Upper lobe of left lung (tissue), 4 donors: ENCODE results near the gene MYCBPAP.

Experiments
- EP300 ChIP-seq, 4 donors: sonication (generic); formaldehyde crosslinking; IDR thresholded peaks; one replicate each; pipeline ENCODE4 v1.5.1; 2017; ENCODE audit warnings: antibody characterized with exemption in 4 of 4, control low read depth in 2 of 4
- POLR2A ChIP-seq, 4 donors: fragments of 450-650 bp; IDR thresholded peaks; one replicate each; pipeline ENCODE4 v1.5.1; 2016 to 2017; ENCODE audit warnings: antibody characterized with exemption in 4 of 4, mild to moderate bottlenecking in 2 of 4
- POLR2AphosphoS5 ChIP-seq, 2 donors: sonication (generic); formaldehyde crosslinking; IDR thresholded peaks; one replicate each; pipeline ENCODE4 v1.5.1; 2017; ENCODE audit warnings: antibody characterized with exemption in 2 of 2
- TF ChIP-seq, protein P1 (sequence below), 6 experiments: fragments of 450-650 bp in 4 of 6; fragments of 200-600 bp in 2 of 6; sonication (generic) in 2 of 6; IDR thresholded peaks; one replicate each; pipeline ENCODE4 v1.5.1; 2016 to 2019; ENCODE audit warnings: antibody characterized with exemption in 6 of 6

DNA sequence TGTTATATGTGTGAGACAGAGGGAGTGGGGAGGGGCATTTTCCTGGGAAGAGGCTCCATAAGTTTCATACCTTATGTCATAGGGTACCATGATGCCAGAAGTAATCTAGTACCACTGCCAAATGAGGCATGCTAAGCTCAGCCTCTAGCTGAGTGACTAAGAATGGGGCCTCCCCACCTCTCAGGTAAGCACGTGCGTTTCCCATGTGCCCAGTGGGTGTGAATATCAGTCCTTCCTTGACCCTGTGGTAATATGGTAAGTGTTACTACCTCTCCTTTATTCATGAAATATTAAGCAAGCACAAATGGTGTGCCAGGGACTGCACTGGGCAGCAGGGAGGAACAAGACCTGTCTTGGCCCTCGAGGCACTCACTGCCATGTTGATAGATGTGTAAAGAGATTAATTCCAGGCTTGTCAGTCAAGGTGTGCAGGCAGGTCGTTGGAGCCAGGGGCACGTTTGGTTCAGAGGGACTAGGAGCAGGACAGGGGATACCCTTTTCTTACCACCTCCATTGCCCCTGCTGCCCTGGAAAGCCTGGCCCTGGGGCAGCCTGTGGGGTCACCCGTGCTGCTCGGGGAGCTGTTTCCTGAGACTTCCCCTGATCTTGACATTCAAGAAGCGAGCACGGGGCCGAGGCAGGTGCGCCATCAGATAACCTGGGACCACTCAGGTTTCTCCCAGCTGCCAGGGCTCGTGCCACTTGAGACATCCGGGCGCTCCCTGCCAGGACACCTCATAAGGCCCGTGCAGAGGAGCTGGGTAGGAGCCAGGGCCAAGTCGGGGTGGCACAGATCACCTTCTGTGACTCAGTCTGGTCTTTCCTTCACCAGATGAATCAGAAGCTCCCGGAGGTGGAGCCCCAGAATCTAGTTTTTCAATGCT, 20.8 kb upstream of the MYCBPAP start:
- TF ChIP-seq, protein P1, sequence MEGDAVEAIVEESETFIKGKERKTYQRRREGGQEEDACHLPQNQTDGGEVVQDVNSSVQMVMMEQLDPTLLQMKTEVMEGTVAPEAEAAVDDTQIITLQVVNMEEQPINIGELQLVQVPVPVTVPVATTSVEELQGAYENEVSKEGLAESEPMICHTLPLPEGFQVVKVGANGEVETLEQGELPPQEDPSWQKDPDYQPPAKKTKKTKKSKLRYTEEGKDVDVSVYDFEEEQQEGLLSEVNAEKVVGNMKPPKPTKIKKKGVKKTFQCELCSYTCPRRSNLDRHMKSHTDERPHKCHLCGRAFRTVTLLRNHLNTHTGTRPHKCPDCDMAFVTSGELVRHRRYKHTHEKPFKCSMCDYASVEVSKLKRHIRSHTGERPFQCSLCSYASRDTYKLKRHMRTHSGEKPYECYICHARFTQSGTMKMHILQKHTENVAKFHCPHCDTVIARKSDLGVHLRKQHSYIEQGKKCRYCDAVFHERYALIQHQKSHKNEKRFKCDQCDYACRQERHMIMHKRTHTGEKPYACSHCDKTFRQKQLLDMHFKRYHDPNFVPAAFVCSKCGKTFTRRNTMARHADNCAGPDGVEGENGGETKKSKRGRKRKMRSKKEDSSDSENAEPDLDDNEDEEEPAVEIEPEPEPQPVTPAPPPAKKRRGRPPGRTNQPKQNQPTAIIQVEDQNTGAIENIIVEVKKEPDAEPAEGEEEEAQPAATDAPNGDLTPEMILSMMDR (IDR thresholded peaks at IDR 0.05), result no peak
- TF ChIP-seq EP300 (IDR thresholded peaks at IDR 0.05), result no peak
- TF ChIP-seq POLR2A (IDR thresholded peaks at IDR 0.05), result no peak
- TF ChIP-seq POLR2AphosphoS5 (IDR thresholded peaks at IDR 0.05), result no peak
